ENCODE results near the gene NUB1. TPM values are rescaled to one million over a fixed set of nuclear protein-coding genes. Genes with fewer than 3 reads are reported as not detected.

Gene NUB1
- total RNA-seq, 1 experiment from 2014 or later: 48.5 TPM

GRCh38 chr7:151379193-151379520 is 37.5 kb downstream of the NUB1 start:
- peaks cover 3 to 38% (median 37%) of the 10 kb centered on the region in 3 experiments for H3K36me3 Mint-ChIP-seq (ENCODE audit: insufficient read depth in 1 of 3, low read depth in 3 of 3)
- TF ChIP-seq CTCF (conservative IDR thresholded peaks at IDR 0.05): no peak
- Histone ChIP-seq H2BK120ac (ENCODE audit: low read depth, low read length, poor library complexity, severe bottlenecking) (no peak overlapping the region), H4K20me1 (ENCODE audit: control insufficient read depth, insufficient read depth, insufficient read length) (peaks cover 4% of the 10 kb centered on the region), H3T11ph (ENCODE audit: low read length) (no peak overlapping the region), H3K9me3 (ENCODE audit: control insufficient read depth, low read depth, low read length) (no peaks in the 10 kb centered on the region), H3K4ac (ENCODE audit: low read depth, low read length) (no peak overlapping the region), H3K27me3 (ENCODE audit: insufficient read depth, low read length) (peaks cover 8% of the 10 kb centered on the region; the same call in 1 of the 2 replicates), H3K79me1 (ENCODE audit: insufficient read depth, low read depth, low read length, poor library complexity, severe bottlenecking) (no peaks in the 10 kb centered on the region), H3K9ac (ENCODE audit: extremely low read depth, insufficient read length, low read length) (no peak overlapping the region), H3K18ac (ENCODE audit: insufficient read length, low read depth, low read length) (no peak overlapping the region), H4K5ac (ENCODE audit: insufficient read length, low read depth, low read length) (no peak overlapping the region), H2AFZ (ENCODE audit: low read length) (no peak overlapping the region), H2BK20ac (ENCODE audit: low read depth, low read length, poor library complexity, severe bottlenecking) (no peak overlapping the region), H3K56ac (ENCODE audit: insufficient read length, low read depth, low read length) (no peak overlapping the region), H2BK5ac (ENCODE audit: insufficient read length, low read length) (no peak overlapping the region), H2AK5ac (ENCODE audit: insufficient read length, low read length) (no peak overlapping the region), H4K8ac (replicated peaks; ENCODE audit: insufficient read length, low read depth, low read length) (no peak overlapping the region), H4K91ac (ENCODE audit: insufficient read length, low read depth, low read length) (no peak overlapping the region), H2BK15ac (ENCODE audit: low read depth, low read length) (no peak overlapping the region), H3K14ac (ENCODE audit: insufficient read depth, low read length) (no peak overlapping the region), H3K4me1 (ENCODE audit: insufficient read depth, low read length) (no peaks in the 10 kb centered on the region), H2BK12ac (ENCODE audit: insufficient read length, low read depth, low read length) (no peak overlapping the region), H3K27ac (ENCODE audit: insufficient read length, low read depth, low read length) (no peak overlapping the region), H3K4me2 (ENCODE audit: insufficient read depth, insufficient read length, low read length) (no peak overlapping the region), H3K79me2 (ENCODE audit: insufficient read depth, low read length) (no peaks in the 10 kb centered on the region), H3K23me2 (ENCODE audit: insufficient read length, low read depth, low read length, poor library complexity, severe bottlenecking) (peaks cover 15% of the 10 kb centered on the region), H3K23ac (ENCODE audit: insufficient read length, low read depth, low read length) (no peak overlapping the region)
- no peak for DNase-seq
- H3K4me1 Mint-ChIP-seq: peaks cover 17 to 18% of the 10 kb centered on the region in 2 experiments
- H3K9me3 Mint-ChIP-seq: no peaks in the 10 kb centered on the region
- WGBS (ENCODE audit: extremely low coverage, insufficient read length, low lambda C conversion rate): no CpG with 5 or more reads among the region's 6 CpGs
- H3K4me3 Mint-ChIP-seq: peak overlapping the region in 1 of 2 experiments; percentile 55; a peak in 1 of 5 replicates
- H3K27me3 Mint-ChIP-seq (ENCODE audit: low read depth): peaks cover 27% of the 10 kb centered on the region
- no peak overlapping the region for H3K27ac Mint-ChIP-seq
